Neural cell (in vitro differentiated cells): ENCODE results near the gene PLEKHA1.

Experiments
- EP300 ChIP-seq: fragments of 450-650 bp; conservative IDR thresholded peaks from 2 replicates; pipeline ENCODE4 v1.6.1; 2014; ENCODE audit warnings: antibody characterized with exemption, mild to moderate bottlenecking, moderate library complexity; ENCODE audit not compliant: poor library complexity, severe bottlenecking
- POLR2AphosphoS5 ChIP-seq: IDR thresholded peaks from 2 replicates; pipeline ENCODE4 v1.6.1; 2012
- SMC3 ChIP-seq: fragments of 450-650 bp; conservative IDR thresholded peaks from 2 replicates; pipeline ENCODE4 v1.6.1; 2014; ENCODE audit warnings: antibody characterized with exemption, mild to moderate bottlenecking, moderate library complexity; ENCODE audit not compliant: poor library complexity
- TF ChIP-seq, protein P1 (sequence below): fragments of 450-650 bp; IDR thresholded peaks from 2 replicates; pipeline ENCODE4 v1.5.1; 2014; ENCODE audit warnings: antibody characterized with exemption, mild to moderate bottlenecking, moderate library complexity; ENCODE audit not compliant: poor library complexity, severe bottlenecking

DNA sequence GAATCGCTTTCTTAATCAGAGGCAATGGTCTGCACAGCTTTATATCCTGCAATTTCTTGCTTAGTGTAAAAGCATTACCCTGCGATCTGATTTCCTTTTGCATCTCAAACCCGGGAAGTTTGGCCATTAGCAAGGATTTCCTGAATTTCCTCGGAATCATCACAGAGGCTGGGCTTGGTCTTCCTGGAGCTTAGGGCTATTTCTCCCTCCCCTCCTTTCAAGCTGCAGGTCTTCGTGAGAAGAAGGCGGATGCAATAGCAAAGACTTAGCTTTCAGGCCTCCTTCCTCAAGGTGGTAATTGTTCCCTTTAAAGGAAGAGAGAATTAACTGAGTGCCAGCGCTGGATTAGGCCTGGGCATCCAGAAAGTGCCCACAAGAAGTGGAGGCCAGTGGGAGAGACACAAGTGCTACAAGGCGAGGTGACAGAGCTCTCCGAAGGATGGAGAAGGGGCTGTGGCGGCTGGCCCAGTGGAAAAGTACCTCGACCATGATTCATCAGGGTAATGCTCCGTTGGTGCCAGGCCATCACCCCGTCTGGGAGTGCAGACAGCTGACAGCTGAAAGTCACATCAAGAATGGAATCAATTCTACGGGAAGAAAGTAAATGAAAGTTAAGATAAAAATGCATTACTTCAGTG, 76.0 kb downstream of the PLEKHA1 start:
- TF ChIP-seq, protein P1, sequence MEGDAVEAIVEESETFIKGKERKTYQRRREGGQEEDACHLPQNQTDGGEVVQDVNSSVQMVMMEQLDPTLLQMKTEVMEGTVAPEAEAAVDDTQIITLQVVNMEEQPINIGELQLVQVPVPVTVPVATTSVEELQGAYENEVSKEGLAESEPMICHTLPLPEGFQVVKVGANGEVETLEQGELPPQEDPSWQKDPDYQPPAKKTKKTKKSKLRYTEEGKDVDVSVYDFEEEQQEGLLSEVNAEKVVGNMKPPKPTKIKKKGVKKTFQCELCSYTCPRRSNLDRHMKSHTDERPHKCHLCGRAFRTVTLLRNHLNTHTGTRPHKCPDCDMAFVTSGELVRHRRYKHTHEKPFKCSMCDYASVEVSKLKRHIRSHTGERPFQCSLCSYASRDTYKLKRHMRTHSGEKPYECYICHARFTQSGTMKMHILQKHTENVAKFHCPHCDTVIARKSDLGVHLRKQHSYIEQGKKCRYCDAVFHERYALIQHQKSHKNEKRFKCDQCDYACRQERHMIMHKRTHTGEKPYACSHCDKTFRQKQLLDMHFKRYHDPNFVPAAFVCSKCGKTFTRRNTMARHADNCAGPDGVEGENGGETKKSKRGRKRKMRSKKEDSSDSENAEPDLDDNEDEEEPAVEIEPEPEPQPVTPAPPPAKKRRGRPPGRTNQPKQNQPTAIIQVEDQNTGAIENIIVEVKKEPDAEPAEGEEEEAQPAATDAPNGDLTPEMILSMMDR, result no peak
- TF ChIP-seq EP300 (no peak), SMC3 (no peak), POLR2AphosphoS5 (no peak)
